Astrocyte (in vitro differentiated cells and primary cell): ENCODE results near the gene PRDX1. TPM values are rescaled to one million over a fixed set of nuclear protein-coding genes. Genes with fewer than 3 reads are reported as not detected.

Experiments used
- DNase-seq: peaks from one replicate; pipeline ENCODE4 v3.0.0-alpha.2; 2010; ENCODE audit warnings: low read depth
- FAIRE-seq: peaks from 2 replicates; lab custom pipeline; 2011; peaks lifted over from hg19 to GRCh38; lab: Jason Lieb, UNC
- H2AFZ ChIP-seq: 2 replicates; pipeline ENCODE4 v1.6.0; 2012; ENCODE audit warnings: low read depth, low read length, inconsistent platforms
- H3K27ac ChIP-seq: 2 replicates; pipeline ENCODE4 v1.5.1; 2011; ENCODE audit warnings: low read depth, low read length, inconsistent platforms
- H3K27me3 ChIP-seq: 2 replicates; pipeline ENCODE4 v1.6.0; 2011; ENCODE audit warnings: low read length, inconsistent platforms; ENCODE audit not compliant: insufficient read depth
- H3K36me3 ChIP-seq: 2 replicates; pipeline ENCODE4 v1.5.1; 2011; ENCODE audit warnings: low read length, inconsistent platforms; ENCODE audit not compliant: insufficient read depth
- H3K4me1 ChIP-seq: 2 replicates; pipeline ENCODE4 v1.5.1; 2011; ENCODE audit warnings: low read length, inconsistent platforms; ENCODE audit not compliant: insufficient read depth
- H3K4me2 ChIP-seq: 2 replicates; pipeline ENCODE4 v1.6.0; 2012; ENCODE audit warnings: low read length, inconsistent platforms
- H3K4me3 ChIP-seq: 2 replicates; pipeline ENCODE4 v1.5.1; 2011; ENCODE audit warnings: low read depth, mild to moderate bottlenecking, low read length, inconsistent platforms; ENCODE audit not compliant: insufficient read depth
- H3K79me2 ChIP-seq: 2 replicates; pipeline ENCODE4 v1.6.0; 2012; ENCODE audit warnings: mild to moderate bottlenecking, low read length, inconsistent platforms; ENCODE audit not compliant: insufficient read depth
- H3K9ac ChIP-seq: 2 replicates; pipeline ENCODE4 v1.6.0; 2012; ENCODE audit warnings: mild to moderate bottlenecking, low read length, inconsistent platforms
- H3K9me3 ChIP-seq: 2 replicates; pipeline ENCODE4 v1.5.1; 2012; ENCODE audit warnings: low read depth, mild to moderate bottlenecking, low read length, inconsistent platforms; ENCODE audit not compliant: insufficient read depth
- H4K20me1 ChIP-seq: 2 replicates; pipeline ENCODE4 v1.6.0; 2012; ENCODE audit warnings: low read length, inconsistent platforms; ENCODE audit not compliant: insufficient read depth
- H3K27ac Mint-ChIP-seq: one replicate; pipeline ENCODE4 v1.8.0; 2021; ENCODE audit warnings: mild to moderate bottlenecking, mixed read lengths; ENCODE audit not compliant: unreplicated experiment
- H3K27me3 Mint-ChIP-seq: one replicate; pipeline ENCODE4 v1.8.0; 2021; ENCODE audit warnings: low read depth, mixed read lengths; ENCODE audit not compliant: unreplicated experiment
- H3K36me3 Mint-ChIP-seq: one replicate; pipeline ENCODE4 v1.8.0; 2021; ENCODE audit warnings: low read depth, mixed read lengths; ENCODE audit not compliant: unreplicated experiment
- H3K4me1 Mint-ChIP-seq: one replicate; pipeline ENCODE4 v1.8.0; 2021; ENCODE audit warnings: low read depth, mixed read lengths; ENCODE audit not compliant: unreplicated experiment
- H3K4me3 Mint-ChIP-seq: one replicate; pipeline ENCODE4 v1.8.0; 2021; ENCODE audit warnings: mild to moderate bottlenecking, moderate library complexity, mixed read lengths; ENCODE audit not compliant: unreplicated experiment
- H3K9me3 Mint-ChIP-seq: one replicate; pipeline ENCODE4 v1.8.0; 2021; ENCODE audit warnings: mild to moderate bottlenecking, mixed read lengths; ENCODE audit not compliant: unreplicated experiment
- EZH2 ChIP-seq: IDR thresholded peaks from 2 replicates; pipeline ENCODE4 v1.6.1; 2012; ENCODE audit warnings: mild to moderate bottlenecking, low read length, inconsistent platforms; ENCODE audit not compliant: insufficient read depth
- total RNA-seq: library from RNA; stranded (reverse); gene quantifications from 2 replicates; pipeline ENCODE4 v1.2.1, GENCODE V29; 2021
- TF ChIP-seq, protein P1 (sequence below): IDR thresholded peaks from 2 replicates; pipeline ENCODE4 v1.5.1; 2011; ENCODE audit warnings: low read depth, mild to moderate bottlenecking, inconsistent platforms, low read length, moderate library complexity; ENCODE audit not compliant: insufficient read depth

Gene PRDX1
- total RNA-seq, 1 donor from 2014 or later, result 986 TPM

DNA sequence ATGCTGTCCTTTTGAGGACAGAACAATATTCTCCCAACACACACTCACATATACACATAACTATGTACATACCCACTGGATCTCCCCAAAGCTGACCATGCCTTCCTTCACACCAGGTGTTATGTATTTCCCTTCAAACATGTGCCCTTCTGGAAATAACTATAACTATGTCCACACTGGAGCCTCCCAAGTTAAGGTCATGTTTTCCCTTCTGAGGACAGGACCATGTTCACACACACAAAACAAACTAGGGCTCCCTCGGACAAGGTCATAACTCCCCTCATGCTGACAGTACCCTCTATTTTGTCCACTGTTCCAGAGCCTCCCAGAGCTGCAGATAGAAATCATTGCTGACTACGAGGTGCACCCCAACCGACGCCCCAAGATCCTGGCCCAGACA is 13.8 kb downstream of the PRDX1 start:
- Mint-ChIP-seq H3K27ac (no peak overlapping the region), H3K36me3 (peaks cover 11% of the 10 kb centered on the region), H3K4me1 (peaks cover 2% of the 10 kb centered on the region), H3K27me3 (no peaks in the 10 kb centered on the region), H3K4me3 (no peak overlapping the region), H3K9me3 (no peaks in the 10 kb centered on the region)
- no peak overlapping the region for H3K4me3 ChIP-seq
- H3K27ac ChIP-seq, result no peak overlapping the region
- H3K4me1 ChIP-seq, result no peaks in the 10 kb centered on the region
- TF ChIP-seq, protein P1, sequence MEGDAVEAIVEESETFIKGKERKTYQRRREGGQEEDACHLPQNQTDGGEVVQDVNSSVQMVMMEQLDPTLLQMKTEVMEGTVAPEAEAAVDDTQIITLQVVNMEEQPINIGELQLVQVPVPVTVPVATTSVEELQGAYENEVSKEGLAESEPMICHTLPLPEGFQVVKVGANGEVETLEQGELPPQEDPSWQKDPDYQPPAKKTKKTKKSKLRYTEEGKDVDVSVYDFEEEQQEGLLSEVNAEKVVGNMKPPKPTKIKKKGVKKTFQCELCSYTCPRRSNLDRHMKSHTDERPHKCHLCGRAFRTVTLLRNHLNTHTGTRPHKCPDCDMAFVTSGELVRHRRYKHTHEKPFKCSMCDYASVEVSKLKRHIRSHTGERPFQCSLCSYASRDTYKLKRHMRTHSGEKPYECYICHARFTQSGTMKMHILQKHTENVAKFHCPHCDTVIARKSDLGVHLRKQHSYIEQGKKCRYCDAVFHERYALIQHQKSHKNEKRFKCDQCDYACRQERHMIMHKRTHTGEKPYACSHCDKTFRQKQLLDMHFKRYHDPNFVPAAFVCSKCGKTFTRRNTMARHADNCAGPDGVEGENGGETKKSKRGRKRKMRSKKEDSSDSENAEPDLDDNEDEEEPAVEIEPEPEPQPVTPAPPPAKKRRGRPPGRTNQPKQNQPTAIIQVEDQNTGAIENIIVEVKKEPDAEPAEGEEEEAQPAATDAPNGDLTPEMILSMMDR, result no peak
- no peak for TF ChIP-seq EZH2
- H3K27me3 ChIP-seq, result no peaks in the 10 kb centered on the region
- H3K4me2 ChIP-seq, result no peak overlapping the region
- FAIRE-seq, result no peak
- H3K79me2 ChIP-seq, result no peaks in the 10 kb centered on the region
- H2AFZ ChIP-seq, result no peak overlapping the region
- H3K36me3 ChIP-seq, result peaks cover 28% of the 10 kb centered on the region
- H3K9me3 ChIP-seq, result no peaks in the 10 kb centered on the region
- H3K9ac ChIP-seq, result no peak overlapping the region
- peaks cover 49% of the 10 kb centered on the region for H4K20me1 ChIP-seq
- no peak for DNase-seq

DNA sequence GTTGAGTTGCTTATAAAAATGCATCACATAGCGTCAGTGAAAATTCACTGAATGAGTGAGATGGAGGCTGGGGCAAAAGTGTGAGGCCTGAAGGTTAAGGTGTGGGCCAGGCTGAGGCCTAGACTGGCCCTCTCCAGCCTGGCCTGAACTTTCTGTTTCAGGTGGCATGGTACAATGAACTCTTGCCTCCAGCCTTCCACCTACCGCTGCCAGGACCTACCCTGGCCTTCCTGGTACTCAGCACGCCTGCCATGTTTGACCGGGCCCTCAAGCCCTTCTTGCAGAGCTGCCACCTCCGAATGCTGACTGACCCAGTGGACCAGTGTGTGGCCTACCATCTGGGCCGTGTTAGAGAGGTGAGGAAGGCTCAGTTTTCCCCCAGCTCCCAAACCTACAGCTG is 14.5 kb downstream of the PRDX1 start:
- no peak overlapping the region for H3K27ac Mint-ChIP-seq
- H3K4me2 ChIP-seq, result no peak overlapping the region
- no peak overlapping the region for H3K4me3 Mint-ChIP-seq
- no peak for FAIRE-seq
- no peaks in the 10 kb centered on the region for H3K9me3 ChIP-seq
- no peaks in the 10 kb centered on the region for H3K4me1 Mint-ChIP-seq
- no peaks in the 10 kb centered on the region for H3K79me2 ChIP-seq
- no peaks in the 10 kb centered on the region for H3K4me1 ChIP-seq
- H3K36me3 Mint-ChIP-seq, result peaks cover 8% of the 10 kb centered on the region
- no peak overlapping the region for H3K27ac ChIP-seq
- no peak overlapping the region for H2AFZ ChIP-seq
- no peaks in the 10 kb centered on the region for H3K27me3 Mint-ChIP-seq
- no peaks in the 10 kb centered on the region for H3K9me3 Mint-ChIP-seq
- H3K36me3 ChIP-seq, result peaks cover 23% of the 10 kb centered on the region
- no peak for DNase-seq
- no peak overlapping the region for H3K4me3 ChIP-seq
- H3K9ac ChIP-seq, result no peak overlapping the region
- H4K20me1 ChIP-seq, result peaks cover 42% of the 10 kb centered on the region
- no peaks in the 10 kb centered on the region for H3K27me3 ChIP-seq
- no peak for TF ChIP-seq EZH2
- TF ChIP-seq, protein P1, result no peak

DNA sequence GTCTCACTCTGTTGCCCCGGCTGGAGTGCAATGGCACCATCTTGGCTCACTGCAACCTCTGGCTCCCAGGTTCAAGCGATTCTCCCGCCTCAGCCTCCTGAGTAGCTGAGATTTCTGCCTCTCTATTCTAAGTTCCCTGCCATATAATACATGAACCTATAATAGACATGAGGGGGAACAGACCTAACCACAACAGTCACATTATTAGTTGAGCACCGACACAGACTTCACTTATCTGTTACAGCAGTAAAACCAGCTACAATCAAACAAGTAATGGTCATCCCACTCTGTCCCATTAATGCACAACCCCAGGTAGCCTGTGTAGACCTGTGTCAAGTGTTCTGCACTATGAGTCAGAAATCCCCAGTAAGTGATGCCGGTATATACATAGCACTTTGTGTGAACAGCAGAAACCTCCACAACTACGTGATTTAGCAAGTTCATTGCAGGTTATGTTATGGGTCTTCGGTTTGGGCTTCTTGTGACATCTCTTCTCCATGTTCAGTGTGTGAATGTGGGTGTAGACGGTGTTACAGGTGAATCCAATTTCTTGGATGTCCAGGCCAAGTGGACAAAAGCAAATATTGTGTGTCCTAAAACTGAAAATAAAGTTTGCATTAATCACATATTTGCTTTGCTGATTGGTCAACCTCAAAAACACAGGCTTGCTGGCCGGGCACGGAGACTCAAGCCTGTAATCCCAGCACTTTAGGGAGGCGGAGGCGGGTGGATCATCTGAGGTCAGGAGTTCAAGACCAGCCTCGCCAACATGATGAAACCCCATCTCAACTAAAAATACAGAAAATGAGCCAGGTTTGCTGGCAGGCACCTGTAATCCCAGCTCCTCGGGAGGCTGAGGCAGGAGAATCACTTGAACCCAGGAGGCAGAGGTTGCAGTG is 18.0 kb downstream of the PRDX1 start:
- FAIRE-seq (no peak), DNase-seq (no peak)
- Histone ChIP-seq H3K4me2 (no peak overlapping the region), H3K4me1 (no peaks in the 10 kb centered on the region), H3K36me3 (no peaks in the 10 kb centered on the region), H3K9ac (no peak overlapping the region), H3K27me3 (no peaks in the 10 kb centered on the region), H3K27ac (no peak overlapping the region), H4K20me1 (peaks cover 14% of the 10 kb centered on the region), H2AFZ (no peak overlapping the region), H3K9me3 (no peaks in the 10 kb centered on the region), H3K79me2 (peaks cover 3% of the 10 kb centered on the region), H3K4me3 (no peak overlapping the region)
- Mint-ChIP-seq H3K36me3 (no peaks in the 10 kb centered on the region), H3K27ac (no peak overlapping the region), H3K27me3 (no peaks in the 10 kb centered on the region), H3K9me3 (no peaks in the 10 kb centered on the region), H3K4me3 (no peak overlapping the region), H3K4me1 (peaks cover 3% of the 10 kb centered on the region)
- TF ChIP-seq, protein P1, result no peak
- no peak for TF ChIP-seq EZH2
